Spleen (tissue), 7 donors: ENCODE measurements around the gene KIFC1.
"Not testable (repeated sequence)": the region's sequence is repeated elsewhere in the genome, so short reads cannot be mapped to it uniquely, and the experiment has no call there.

Experiments used
- POLR2A ChIP-seq, 3 donors: fragments of 450-650 bp; IDR thresholded peaks; one replicate each; pipeline ENCODE4 v1.5.1; 2017; ENCODE audit warnings: antibody characterized with exemption in 3 of 3, mild to moderate bottlenecking in 1 of 3
- POLR2AphosphoS5 ChIP-seq, 3 donors: sonication (generic); formaldehyde crosslinking; IDR thresholded peaks; one replicate each; pipeline ENCODE4 v1.5.1; 2017; ENCODE audit warnings: antibody characterized with exemption in 3 of 3
- TF ChIP-seq, protein P1 (sequence below), 11 experiments: fragments of 200-600 bp in 7 of 11; fragments of 450-650 bp in 4 of 11; sonication (generic) in 4 of 11; IDR thresholded peaks in 8 of 11; conservative IDR thresholded peaks in 3 of 11; 1 replicate in 7 of 11; 2 replicates in 4 of 11; pipeline versions ENCODE4 v1.4.0 to v1.8.0; 2016 to 2021; ENCODE audit warnings: antibody characterized with exemption in 11 of 11, inconsistent platforms in 4 of 11, mild to moderate bottlenecking in 1 of 11
- donor health status: DM: no; HTN: no; CAD: no; lungs with moderate emphysema.
- donor health status: DM: no; HTN: no; CAD: no.
- donor health status: DM: no; HTN: no; CAD: no.

DNA sequence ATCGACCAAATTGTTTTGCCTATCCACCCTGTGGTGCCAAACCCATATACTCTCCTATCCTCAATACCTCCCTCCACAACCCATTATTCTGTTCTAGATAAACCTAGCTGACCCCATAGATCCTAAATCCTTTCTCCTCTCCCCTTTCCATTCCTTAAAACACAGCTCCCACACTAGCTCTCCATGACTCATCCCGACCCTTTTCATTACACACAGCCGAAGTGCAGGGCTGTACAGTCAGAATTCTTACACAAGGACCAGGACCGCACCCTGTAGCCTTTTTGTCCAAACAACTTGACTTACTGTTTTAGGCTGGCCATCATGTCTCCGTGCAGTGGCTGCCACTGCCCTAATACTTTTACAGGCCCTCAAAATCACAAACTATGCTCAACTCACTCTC is 44.7 kb upstream of the KIFC1 start:
- not testable (repeated sequence) for TF ChIP-seq POLR2AphosphoS5, POLR2A (IDR thresholded peaks at IDR 0.05)
- TF ChIP-seq, protein P1, sequence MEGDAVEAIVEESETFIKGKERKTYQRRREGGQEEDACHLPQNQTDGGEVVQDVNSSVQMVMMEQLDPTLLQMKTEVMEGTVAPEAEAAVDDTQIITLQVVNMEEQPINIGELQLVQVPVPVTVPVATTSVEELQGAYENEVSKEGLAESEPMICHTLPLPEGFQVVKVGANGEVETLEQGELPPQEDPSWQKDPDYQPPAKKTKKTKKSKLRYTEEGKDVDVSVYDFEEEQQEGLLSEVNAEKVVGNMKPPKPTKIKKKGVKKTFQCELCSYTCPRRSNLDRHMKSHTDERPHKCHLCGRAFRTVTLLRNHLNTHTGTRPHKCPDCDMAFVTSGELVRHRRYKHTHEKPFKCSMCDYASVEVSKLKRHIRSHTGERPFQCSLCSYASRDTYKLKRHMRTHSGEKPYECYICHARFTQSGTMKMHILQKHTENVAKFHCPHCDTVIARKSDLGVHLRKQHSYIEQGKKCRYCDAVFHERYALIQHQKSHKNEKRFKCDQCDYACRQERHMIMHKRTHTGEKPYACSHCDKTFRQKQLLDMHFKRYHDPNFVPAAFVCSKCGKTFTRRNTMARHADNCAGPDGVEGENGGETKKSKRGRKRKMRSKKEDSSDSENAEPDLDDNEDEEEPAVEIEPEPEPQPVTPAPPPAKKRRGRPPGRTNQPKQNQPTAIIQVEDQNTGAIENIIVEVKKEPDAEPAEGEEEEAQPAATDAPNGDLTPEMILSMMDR (IDR thresholded peaks at IDR 0.05 in 8 of 11, conservative IDR thresholded peaks at IDR 0.05 in 3 of 11) = not testable (repeated sequence)
